GM12875 (cell line): ENCODE results near the gene LHX1.

Experiments
- H3K4me3 ChIP-seq: one replicate; pipeline ENCODE4 v1.5.1; 2011; ENCODE audit warnings: low read depth, low read length, control low read depth
- TF ChIP-seq, protein P1 (sequence below): IDR thresholded peaks from 2 replicates; pipeline ENCODE4 v1.5.1; 2011; ENCODE audit warnings: low read depth, mild to moderate bottlenecking, control low read depth, inconsistent platforms, low read length, moderate library complexity, borderline replicate concordance; ENCODE audit not compliant: insufficient read depth

The LHX1 gene

DNA sequence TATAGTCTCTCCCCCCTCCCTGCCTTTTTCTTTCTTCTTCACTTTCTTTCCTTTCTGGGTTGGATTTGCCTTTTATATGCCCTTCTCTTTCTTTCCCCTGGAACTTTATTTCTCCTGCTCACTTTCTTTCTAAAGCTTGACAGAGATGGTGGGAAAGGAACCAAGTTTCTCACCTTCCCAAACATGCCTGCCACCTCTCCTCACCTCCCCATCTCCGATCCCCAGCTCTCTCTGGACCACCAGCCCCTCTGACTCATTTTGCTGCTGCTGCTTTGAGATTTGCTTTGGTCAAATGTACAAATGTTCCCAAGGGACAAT is 6.7 kb upstream of the LHX1 start:
- H3K4me3 ChIP-seq = no peak overlapping the region
- TF ChIP-seq, protein P1, sequence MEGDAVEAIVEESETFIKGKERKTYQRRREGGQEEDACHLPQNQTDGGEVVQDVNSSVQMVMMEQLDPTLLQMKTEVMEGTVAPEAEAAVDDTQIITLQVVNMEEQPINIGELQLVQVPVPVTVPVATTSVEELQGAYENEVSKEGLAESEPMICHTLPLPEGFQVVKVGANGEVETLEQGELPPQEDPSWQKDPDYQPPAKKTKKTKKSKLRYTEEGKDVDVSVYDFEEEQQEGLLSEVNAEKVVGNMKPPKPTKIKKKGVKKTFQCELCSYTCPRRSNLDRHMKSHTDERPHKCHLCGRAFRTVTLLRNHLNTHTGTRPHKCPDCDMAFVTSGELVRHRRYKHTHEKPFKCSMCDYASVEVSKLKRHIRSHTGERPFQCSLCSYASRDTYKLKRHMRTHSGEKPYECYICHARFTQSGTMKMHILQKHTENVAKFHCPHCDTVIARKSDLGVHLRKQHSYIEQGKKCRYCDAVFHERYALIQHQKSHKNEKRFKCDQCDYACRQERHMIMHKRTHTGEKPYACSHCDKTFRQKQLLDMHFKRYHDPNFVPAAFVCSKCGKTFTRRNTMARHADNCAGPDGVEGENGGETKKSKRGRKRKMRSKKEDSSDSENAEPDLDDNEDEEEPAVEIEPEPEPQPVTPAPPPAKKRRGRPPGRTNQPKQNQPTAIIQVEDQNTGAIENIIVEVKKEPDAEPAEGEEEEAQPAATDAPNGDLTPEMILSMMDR = no peak

DNA sequence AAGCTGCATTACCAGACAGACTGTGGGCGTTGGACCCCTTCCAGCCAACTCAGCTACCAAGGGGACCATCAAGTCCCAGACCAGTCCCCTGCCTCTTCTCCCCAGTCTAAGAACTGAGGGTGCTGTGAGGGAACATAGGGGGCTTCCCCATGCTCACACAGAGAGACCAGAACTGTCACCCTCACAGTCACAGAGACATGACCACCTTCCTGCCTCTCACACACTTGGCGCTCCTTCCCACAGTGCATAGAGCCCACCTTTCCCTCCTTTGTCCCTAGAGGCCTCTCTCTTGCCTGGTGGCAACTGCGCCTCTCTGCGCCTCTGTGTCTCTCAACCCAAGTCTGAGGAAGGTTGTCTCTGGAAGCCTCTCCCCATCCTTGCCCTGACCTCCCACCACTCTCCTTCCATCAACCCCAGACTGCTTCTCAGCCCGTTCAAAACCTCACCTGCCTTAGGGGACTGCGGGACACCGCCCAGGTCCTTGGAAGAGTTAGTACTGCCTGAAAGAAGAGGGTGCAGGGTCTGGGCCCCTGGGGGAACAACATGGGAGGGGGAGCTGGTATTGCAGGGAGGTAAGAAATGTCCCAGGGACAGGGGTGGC is 6.1 kb upstream of the LHX1 start:
- H3K4me3 ChIP-seq = no peak overlapping the region
- TF ChIP-seq, protein P1 = no peak

DNA sequence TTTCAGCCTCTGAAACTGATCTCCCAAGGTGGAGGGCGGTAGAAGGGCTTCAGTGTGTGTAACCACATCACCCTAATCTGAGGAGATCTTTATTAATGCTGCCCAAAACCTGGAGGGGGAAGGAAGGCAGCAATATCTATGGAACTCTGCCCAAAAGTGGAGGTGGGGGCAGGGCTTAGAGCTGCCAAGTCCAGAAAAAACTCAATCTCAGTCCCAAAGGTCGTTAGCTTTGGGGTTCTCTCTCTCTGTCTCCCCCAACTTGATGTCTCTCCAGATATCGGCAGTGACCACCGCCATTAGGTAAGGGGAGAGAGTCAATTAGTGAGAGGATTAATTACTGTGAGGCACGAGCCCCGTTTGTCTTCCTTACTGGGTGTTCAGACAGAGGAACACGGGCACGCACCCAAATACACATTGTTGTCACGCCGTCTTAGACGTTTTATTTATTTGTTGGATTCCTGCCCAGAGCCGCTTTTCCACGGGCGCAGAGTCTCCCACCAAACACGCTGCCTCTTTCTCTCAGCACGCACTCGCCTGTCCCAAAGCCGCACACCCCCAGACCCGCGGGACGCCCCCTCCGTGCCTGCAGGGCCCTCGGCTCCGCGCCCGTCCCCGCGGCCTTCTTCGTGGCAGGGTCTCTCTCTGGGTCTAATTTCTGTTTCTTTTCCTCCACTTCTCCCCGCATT is 5.4 kb upstream of the LHX1 start:
- TF ChIP-seq, protein P1 = no peak
- H3K4me3 ChIP-seq = no peak overlapping the region

DNA sequence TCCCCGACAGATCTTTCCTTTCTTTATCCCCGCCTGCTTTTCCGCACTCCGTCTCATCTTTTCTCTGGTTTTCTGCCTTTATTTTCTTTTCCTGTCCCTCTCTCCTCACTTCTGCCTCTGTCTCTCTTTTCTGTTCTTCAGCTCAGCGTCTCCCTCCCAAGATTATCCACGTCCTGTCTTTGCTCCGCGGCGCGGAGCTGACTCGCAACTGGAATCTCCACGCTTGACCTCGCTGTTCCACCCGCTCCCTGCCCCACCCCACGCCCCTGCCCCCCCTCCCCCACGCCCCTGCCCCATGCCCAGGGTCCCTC is 4.9 kb upstream of the LHX1 start:
- H3K4me3 ChIP-seq = no peak overlapping the region
- TF ChIP-seq, protein P1 = no peak

DNA sequence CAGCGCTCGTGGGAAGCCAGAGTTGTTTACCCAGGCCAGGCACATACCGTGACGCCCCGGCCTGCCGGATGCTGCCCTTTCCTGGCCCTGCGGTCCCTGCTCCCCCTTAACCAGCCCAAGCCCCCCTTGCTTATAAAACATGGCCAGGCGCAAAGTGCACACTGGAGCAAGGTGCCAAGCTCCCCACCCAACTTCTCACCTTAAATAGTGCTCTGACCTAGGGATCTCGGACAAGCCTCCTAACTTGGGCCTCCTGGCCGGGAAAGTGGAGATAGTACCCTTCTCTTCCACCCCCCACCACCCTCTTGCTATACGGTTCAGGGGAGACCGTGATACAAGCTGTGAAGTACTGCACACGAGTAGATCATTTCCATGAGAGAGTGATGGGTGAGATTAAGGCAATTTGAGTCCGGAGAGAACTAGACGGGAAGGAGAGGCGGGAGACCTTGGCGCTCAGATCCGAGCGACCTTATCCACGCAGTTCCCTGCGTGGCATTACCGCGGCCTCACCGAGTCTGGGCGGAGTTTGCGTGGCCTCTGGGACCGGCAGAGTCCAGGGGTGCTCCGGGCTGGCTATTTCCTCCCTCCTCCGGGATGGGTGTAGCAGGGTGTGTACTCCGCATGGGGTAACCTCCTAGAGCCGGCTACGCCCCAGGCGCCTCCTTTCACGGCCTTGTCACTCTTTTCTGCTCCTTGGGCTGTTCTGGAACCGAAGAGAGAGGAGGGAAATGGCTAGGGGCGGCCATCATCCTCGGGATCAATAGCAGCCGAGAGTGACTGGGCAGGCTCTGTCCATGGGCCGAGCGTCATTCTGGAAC is 4.4 kb upstream of the LHX1 start:
- no peak overlapping the region for H3K4me3 ChIP-seq
- TF ChIP-seq, protein P1 = no peak

DNA sequence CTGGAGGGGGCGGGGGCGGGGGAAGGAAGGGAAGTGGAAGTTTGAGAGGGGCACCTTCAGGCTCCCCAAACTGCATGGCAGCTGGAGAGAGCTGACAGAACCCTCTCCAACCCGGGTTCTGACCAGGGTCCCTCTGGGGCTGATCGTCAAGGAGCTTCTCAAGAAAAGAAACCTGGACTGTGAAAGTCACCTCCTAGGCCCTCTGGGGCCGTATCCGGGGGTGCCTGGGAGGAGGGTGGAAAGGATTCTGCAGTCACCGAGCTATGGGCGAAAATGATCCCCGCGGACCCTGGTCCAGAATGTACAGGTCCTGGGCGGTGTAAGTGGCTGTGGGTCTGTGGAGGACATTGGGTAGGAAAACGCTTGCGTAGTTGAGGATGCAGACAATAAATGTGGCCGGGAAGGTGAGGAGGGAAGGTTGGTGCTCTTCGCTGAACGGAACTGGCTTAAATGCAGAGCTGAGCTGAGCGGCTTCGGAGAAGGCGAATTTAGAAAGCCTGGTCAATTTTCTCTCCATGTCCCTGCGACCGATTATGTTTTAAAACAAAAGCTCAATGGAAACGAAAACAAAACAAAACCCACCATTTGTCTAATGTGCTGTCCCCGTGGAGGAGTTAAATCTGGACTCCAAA is 3.6 kb upstream of the LHX1 start:
- TF ChIP-seq, protein P1 = no peak
- H3K4me3 ChIP-seq = no peak overlapping the region
